ENCODE data around the gene ZNF488.

Gene ZNF488

DNA sequence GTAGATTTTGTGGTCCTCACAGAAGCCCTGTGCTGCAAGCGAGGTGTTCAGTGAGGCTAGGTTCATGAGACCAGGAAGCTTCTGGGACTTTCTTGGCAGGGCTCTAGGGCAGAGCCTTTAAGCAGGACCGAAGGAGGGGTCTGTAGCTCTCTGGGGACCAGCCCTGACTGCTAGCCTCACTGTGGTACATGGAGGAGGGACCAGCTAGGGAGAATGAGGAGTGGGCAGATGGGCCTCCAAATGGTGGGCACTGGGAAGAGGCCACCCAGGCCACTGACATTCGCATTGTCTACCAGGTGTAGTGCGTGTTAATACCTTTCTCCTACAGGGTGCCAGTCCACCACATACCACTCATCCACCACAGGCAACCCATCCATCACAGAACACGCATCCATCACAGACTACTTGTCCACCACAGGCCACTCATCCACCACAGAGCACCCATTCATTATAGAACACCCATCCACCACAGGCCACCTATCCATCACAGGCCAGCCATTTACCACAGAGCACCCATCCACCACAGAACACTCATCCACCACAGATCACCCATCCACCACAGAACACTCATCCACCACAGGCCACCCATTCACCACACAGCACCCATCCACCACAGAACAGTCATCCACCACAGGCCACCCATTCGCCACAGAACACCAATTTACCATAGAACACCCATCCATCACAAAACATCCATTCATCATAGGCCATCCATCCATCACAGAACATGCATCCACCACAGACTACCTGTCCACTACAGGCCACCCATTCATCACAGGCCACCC lies 31.6 kb upstream of the ZNF488 start:
- no peak for DNase-seq (ENCODE audit: low read depth in 1 of 2, low spot score in 1 of 2)
- TF ChIP-seq JUND (IDR thresholded peaks at IDR 0.05; ENCODE audit: low read depth), result no peak
- in situ Hi-C loops (cut with HindIII; ENCODE audit: low pct_unique_long_range_greater_than_20kb, low sequenced_read_pairs), result no loop called here

DNA sequence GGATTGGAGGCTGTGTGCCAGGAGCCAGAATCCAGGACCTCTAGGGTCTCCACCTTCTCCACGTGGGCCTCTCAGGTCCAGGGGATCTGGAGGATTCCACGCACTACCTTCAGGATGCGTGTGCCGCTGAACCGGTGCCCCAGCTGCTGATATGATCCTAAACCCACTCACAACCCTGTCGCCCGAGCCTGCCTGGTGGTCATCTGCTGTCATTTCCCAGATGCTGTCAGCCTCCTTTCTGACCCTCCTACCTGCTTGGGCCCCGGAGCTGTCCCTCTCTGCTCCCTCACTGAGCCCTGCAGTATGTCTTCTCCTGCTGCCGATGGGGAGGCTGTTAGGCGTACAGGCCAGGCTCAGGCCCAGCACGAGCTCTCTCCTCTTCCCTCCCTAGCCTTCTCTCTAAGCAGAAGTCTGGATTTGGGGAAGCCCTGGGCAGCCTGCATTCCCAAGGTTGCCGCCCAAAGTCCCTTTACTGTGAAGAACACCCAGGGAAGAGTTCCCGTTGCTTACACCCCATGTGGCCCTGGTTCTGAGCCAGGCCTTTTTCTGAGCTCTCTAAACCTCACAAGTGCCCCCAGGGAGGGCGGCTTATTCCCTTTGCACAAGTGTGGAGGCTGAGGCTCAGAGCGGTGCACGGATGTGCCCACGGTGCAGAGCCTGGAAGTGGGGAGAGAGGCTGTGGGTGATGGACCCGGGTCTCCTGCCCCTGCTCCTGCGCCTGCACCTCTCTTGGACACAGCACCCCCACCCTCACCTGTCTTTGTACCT lies 30.8 kb upstream of the ZNF488 start:
- in situ Hi-C loops (cut with HindIII; ENCODE audit: low pct_unique_long_range_greater_than_20kb, low sequenced_read_pairs), result no loop called here
- no peak for DNase-seq (ENCODE audit: low read depth in 1 of 2, low spot score in 1 of 2)

DNA sequence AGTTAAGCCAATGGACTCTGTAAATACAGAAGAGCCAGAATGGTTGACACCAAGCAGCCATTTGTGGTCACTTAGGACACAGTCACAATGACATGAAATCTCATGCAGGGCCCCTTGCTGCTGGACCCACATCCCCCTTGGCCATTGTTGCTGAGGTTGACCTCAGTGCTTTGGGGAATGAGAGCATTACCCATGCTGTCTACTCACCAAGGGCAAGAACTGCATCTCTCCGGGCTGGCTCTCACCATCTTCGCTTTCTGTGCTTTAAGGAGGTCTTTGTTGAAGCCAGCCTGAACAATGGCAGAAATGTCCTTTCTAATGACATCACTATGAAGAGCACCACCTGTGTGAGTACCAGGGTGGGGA lies 30.1 kb upstream of the ZNF488 start:
- no peak for DNase-seq (ENCODE audit: low read depth in 1 of 2, low spot score in 1 of 2)
- in situ Hi-C loops (cut with HindIII; ENCODE audit: low pct_unique_long_range_greater_than_20kb, low sequenced_read_pairs), result no loop called here
- TF ChIP-seq JUND (IDR thresholded peaks at IDR 0.05; ENCODE audit: low read depth), result no peak

More for the DNA sequence above, 30.8 kb upstream of the ZNF488 start:
- no peak for TF ChIP-seq JUND (IDR thresholded peaks at IDR 0.05; ENCODE audit: low read depth)

DNA sequence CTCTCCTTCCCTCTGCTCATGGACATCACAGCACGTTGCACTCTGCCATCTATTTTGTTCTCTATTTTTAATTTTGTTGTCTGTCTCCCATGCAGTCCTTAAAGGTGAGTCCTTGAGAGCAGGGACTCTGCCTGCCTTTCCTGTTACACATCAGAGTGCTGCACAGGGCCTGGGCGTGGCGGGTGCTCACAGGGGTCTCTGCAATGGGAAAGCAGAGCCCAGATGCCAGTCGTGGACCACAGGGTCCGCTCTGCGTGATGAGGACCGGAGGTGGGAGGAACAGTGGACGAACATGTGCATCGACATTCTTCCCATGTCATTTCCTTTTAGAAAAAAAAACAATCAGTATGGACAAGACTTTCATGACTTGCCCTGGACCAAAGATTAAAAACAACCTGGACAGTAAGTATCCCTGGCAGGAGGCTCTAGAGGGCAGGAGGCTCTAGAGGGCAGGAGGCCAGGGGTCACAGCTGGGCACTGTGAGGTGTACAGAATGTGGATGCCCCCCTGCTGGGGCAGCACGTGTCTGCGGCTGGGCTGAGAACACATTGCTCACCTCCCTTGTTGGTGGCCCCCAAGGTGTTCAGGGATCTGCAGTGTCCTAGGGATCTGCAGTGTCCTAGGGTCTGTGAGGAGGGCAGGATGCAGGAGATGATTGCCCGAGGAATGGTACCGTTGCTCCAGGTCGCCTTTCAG lies 29.6 kb upstream of the ZNF488 start:
- no peak for TF ChIP-seq JUND (IDR thresholded peaks at IDR 0.05; ENCODE audit: low read depth)
- DNase-seq (ENCODE audit: low read depth in 1 of 2, low spot score in 1 of 2), result no peak
- in situ Hi-C loops (cut with HindIII; ENCODE audit: low pct_unique_long_range_greater_than_20kb, low sequenced_read_pairs), result no loop called here

DNA sequence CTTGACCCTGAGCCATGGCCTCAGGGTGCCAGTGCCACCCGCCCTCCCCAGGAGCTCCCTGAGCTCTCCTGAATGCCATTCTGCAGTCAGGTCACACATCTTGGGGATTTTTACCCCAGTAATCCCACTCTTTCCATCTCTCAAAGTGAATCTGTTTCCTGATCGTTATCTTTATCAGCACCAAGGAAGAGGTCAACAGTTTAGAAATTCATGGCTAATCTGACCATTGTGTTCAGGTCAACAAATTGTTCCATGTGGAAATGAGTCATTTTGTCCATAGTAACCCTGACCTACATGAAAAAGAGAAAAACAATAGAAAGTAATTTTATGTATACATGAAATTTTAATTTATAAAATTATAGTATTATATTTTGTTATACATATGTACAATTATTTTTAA lies 28.8 kb upstream of the ZNF488 start:
- in situ Hi-C loops (cut with HindIII; ENCODE audit: low pct_unique_long_range_greater_than_20kb, low sequenced_read_pairs), result no loop called here
- no peak for DNase-seq (ENCODE audit: low read depth in 1 of 2, low spot score in 1 of 2)
- no peak for TF ChIP-seq JUND (IDR thresholded peaks at IDR 0.05; ENCODE audit: low read depth)

DNA sequence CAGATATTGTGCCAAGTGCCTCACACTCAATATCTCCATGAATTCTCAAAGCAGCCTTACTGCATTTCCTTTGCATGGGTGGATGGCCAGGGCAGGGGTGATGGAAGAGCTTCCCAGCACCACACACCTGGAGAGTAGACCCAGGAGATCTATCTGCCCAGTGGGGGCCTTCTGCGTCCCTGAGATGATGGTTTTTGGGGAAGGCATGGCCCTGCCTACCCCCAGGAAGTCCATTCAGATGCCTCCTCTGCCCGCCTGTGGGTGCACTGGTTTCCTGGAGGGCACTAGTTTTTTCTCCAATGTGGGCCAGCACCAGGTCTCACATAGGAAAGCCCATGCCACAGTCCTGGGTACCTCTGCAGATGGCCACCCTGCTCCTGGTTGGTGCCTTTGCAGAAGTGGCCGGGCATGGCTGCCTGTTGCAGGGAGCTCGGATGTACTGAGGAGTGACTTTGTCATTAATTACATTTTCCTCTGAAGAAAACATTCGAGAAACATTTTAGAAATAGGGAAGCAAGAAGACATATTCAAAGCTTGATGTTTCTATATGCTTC lies 28.2 kb upstream of the ZNF488 start:
- no peak for TF ChIP-seq JUND (IDR thresholded peaks at IDR 0.05; ENCODE audit: low read depth)
- DNase-seq (ENCODE audit: low read depth in 1 of 2, low spot score in 1 of 2), result no peak
- in situ Hi-C loops (cut with HindIII; ENCODE audit: low pct_unique_long_range_greater_than_20kb, low sequenced_read_pairs), result no loop called here

DNA sequence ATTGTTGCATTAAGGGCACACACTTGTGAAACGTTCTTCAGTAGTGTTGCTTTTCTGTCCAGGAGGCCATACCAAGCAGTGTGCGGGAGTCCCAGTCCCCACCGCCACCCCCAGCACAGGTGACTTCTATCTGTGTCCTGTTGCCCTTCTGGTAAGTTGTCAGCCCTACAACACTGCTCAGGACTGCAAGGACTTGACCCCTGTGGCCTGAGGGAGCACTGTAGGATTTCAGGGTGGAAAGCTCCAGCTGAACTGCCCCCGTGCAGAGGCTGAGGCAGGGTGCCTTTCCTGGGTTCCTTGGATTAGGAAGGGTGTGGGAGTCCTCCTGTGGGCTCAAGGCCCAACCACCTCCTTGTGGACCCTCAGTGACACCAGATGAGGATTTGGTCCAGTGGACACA lies 26.8 kb upstream of the ZNF488 start:
- no peak for TF ChIP-seq JUND (IDR thresholded peaks at IDR 0.05; ENCODE audit: low read depth)
- no peak for DNase-seq (ENCODE audit: low read depth in 1 of 2, low spot score in 1 of 2)
- in situ Hi-C loops (cut with HindIII; ENCODE audit: low pct_unique_long_range_greater_than_20kb, low sequenced_read_pairs), result no loop called here

DNA sequence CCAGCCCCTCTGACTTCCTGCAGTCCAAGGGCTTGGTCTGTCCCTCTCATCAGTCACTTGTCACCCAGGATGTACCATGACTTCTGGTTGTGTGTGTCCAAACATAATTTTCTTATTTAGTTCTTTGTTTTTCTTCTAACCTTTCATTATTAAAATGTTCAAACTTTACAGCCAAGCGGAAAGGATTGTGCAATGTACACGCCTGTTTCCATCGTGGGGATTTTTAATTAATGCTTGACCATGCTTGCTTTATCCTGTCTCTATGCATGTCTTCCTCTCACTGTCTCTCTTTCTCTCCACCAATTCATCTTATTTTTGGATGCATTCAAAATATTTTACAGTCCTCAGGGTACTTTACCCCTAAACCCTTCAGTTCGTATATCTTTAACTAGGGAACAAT lies 26.2 kb upstream of the ZNF488 start:
- no peak for TF ChIP-seq JUND (IDR thresholded peaks at IDR 0.05; ENCODE audit: low read depth)
- in situ Hi-C loops (cut with HindIII; ENCODE audit: low pct_unique_long_range_greater_than_20kb, low sequenced_read_pairs), result no loop called here
- no peak for DNase-seq (ENCODE audit: low read depth in 1 of 2, low spot score in 1 of 2)

DNA sequence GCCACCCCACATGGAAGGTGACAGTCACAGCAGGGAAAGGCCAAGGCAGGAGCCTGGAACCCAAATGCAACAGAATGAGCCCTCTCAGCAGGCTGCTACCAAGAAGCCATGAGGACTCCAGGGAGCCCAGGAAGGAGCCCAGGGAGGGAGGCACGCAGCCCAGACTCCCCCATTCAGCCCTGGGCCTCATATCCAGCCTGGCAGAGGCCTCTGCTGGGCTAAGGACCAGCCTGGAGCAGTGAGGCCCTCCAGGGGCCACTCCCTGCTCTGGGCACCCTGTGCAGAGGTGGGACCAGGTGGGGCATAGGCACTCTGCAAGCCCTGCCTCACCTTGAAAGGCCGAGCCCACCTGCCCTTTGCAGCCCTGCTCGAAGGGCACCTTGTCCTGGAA lies 25.8 kb upstream of the ZNF488 start:
- TF ChIP-seq JUND (IDR thresholded peaks at IDR 0.05; ENCODE audit: low read depth), result no peak
- in situ Hi-C loops (cut with HindIII; ENCODE audit: low pct_unique_long_range_greater_than_20kb, low sequenced_read_pairs), result no loop called here
- no peak for DNase-seq (ENCODE audit: low read depth in 1 of 2, low spot score in 1 of 2)

DNA sequence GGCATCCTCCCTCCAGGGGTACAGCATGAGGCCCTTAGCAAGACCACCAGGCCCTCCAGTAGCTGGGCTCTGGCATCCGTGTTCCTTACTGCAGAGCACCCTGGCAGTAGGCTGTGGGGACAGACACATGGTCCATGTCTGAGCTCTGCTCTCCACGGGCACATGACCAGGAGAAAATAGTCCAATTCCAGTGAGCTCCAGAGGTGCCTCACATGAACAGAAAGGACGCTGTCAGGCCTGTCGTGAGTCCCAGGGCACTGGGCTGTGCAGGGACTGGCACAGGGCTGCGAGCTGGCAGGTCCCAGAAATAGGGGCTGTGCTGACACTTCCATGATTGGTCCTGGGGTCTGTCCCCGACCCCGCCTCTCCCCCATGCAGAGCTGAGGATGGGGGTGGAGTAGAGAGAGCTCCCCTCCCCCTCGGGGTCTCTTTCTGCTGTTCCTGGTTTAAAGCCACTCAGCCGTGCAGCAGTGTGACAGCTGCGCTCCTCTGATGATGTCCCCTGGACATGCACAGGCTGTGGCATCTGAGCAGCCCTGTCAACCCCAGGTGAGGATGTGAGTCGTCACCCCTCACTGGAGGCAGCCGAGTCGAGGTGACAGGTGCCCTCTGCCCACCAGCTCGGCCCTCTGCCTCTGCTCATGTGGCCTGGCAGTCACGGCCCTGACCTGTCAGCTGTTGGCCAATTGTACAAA lies 25.2 kb upstream of the ZNF488 start:
- no peak for TF ChIP-seq JUND (IDR thresholded peaks at IDR 0.05; ENCODE audit: low read depth)
- no peak for DNase-seq (ENCODE audit: low read depth in 1 of 2, low spot score in 1 of 2)
- in situ Hi-C loops (cut with HindIII; ENCODE audit: low pct_unique_long_range_greater_than_20kb, low sequenced_read_pairs), result no loop called here

DNA sequence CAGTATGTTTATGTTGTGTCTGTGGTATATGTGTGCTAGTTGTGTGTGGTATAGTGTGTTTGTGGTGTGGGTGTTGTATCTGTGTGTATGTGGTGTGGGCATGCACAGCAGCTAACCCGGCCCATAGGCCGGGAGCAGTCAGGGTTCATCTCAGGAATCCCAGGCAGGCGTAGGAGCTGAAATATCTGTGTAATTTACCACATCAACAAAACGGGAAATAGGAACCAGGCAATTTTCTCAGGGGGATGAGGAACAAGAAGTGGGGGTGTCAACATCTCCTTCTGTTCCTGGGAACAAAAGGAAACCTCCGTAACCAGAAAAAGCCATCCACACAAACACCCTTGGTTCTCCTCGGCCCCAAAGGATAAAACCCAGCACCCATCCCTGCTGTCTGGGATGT lies 24.5 kb upstream of the ZNF488 start:
- in situ Hi-C loops (cut with HindIII; ENCODE audit: low pct_unique_long_range_greater_than_20kb, low sequenced_read_pairs), result no loop called here
- TF ChIP-seq JUND (IDR thresholded peaks at IDR 0.05; ENCODE audit: low read depth), result no peak
- DNase-seq (ENCODE audit: low read depth in 1 of 2, low spot score in 1 of 2), result no peak

Data from T47D (cell line).